ENCODE data around the gene NKD1. TPM values are rescaled to one million over a fixed set of nuclear protein-coding genes. Genes with fewer than 3 reads are reported as not detected.

Gene NKD1
- total RNA-seq, 1 donor = under 0.01 TPM

DNA sequence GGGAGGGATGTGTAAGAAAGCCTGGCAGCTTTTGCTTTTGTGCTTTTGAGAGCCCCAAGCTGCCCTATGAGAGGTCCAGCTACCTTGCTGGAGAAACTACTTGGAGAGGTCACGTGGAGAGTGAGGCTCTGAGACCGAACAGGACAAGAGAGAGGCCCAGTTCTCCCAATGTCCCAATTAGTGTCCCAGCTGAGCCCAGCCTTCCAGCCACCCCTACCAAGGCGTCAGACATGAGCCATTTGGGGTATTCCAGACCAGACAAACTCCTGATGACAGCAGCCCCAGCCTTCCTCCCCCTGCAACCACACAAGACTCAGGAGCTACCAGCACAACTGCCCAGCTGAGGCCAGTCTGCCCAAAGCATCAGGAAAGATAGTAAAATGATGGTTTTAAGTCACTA, 35.0 kb downstream of the NKD1 start:
- no peaks in the 10 kb centered on the region for H3K79me2 ChIP-seq (ENCODE audit: insufficient read depth, low read length)
- no peaks in the 10 kb centered on the region for H3K4me1 ChIP-seq (ENCODE audit: insufficient read depth, low read length)
- TF ChIP-seq, protein P1, sequence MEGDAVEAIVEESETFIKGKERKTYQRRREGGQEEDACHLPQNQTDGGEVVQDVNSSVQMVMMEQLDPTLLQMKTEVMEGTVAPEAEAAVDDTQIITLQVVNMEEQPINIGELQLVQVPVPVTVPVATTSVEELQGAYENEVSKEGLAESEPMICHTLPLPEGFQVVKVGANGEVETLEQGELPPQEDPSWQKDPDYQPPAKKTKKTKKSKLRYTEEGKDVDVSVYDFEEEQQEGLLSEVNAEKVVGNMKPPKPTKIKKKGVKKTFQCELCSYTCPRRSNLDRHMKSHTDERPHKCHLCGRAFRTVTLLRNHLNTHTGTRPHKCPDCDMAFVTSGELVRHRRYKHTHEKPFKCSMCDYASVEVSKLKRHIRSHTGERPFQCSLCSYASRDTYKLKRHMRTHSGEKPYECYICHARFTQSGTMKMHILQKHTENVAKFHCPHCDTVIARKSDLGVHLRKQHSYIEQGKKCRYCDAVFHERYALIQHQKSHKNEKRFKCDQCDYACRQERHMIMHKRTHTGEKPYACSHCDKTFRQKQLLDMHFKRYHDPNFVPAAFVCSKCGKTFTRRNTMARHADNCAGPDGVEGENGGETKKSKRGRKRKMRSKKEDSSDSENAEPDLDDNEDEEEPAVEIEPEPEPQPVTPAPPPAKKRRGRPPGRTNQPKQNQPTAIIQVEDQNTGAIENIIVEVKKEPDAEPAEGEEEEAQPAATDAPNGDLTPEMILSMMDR (IDR thresholded peaks at IDR 0.05; ENCODE audit: extremely low read depth, low read depth, low read length) = no peak
- no peak overlapping the region for H3K27ac ChIP-seq (ENCODE audit: low read depth, low read length)
- H3K27me3 ChIP-seq (ENCODE audit: insufficient read depth, low read length) = no peaks in the 10 kb centered on the region
- peak; percentile 34 for DNase-seq (ENCODE audit: insufficient read length, low spot score, missing footprints)
- no peak overlapping the region for H3K4me3 ChIP-seq (ENCODE audit: insufficient read depth, low read length)
- H4K20me1 ChIP-seq (ENCODE audit: insufficient read depth, low read length) = no peaks in the 10 kb centered on the region
- H3K4me2 ChIP-seq (ENCODE audit: insufficient read depth, low read length) = no peak overlapping the region
- no peak overlapping the region for H2AFZ ChIP-seq (ENCODE audit: low read length)
- no peaks in the 10 kb centered on the region for H3K9me3 ChIP-seq (ENCODE audit: low read depth, low read length)
- no peaks in the 10 kb centered on the region for H3K36me3 ChIP-seq (ENCODE audit: insufficient read depth, low read length)

DNA sequence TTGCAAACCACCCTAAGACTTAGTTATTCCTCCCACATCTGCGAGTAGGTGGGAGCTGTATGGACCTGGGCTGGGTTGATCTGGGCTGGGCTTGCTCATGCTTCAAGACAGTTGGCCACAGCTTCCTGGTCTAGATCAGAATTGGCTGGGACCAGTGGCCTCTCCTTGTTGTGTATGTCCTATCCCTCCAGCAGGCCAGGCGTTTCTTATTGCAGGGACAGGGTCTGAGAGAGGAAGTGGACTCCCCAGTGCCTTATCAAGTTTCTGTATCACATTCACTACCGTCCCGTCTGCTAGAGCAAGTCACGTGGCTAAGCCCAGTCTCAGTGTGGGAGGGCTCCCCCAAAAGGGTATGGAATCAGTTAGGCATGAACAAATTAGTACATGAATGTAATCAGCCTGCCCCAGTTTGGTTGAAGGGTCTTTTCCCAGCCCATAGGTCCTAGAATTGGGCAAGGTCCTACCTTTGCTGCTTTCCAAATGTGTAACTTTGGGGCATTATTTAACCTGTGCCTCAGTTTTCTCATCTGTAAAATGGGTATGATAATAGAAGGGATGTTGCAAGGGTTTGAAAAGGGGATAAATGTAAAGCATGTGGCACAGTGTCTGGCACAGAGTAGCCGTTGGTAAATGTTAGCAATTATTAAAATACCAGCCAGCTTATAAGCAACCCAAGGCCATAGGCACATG, 36.0 kb downstream of the NKD1 start:
- Histone ChIP-seq H3K79me2 (ENCODE audit: insufficient read depth, low read length) (no peaks in the 10 kb centered on the region), H3K27ac (ENCODE audit: low read depth, low read length) (no peak overlapping the region), H2AFZ (ENCODE audit: low read length) (no peak overlapping the region), H3K27me3 (ENCODE audit: insufficient read depth, low read length) (no peaks in the 10 kb centered on the region), H3K9me3 (ENCODE audit: low read depth, low read length) (no peaks in the 10 kb centered on the region), H3K36me3 (ENCODE audit: insufficient read depth, low read length) (no peaks in the 10 kb centered on the region), H3K4me3 (ENCODE audit: insufficient read depth, low read length) (no peak overlapping the region), H3K4me2 (ENCODE audit: insufficient read depth, low read length) (no peak overlapping the region), H3K4me1 (ENCODE audit: insufficient read depth, low read length) (no peaks in the 10 kb centered on the region), H4K20me1 (ENCODE audit: insufficient read depth, low read length) (no peaks in the 10 kb centered on the region)
- peak; percentile 19 for DNase-seq (ENCODE audit: insufficient read length, low spot score, missing footprints)
- TF ChIP-seq, protein P1 (IDR thresholded peaks at IDR 0.05; ENCODE audit: extremely low read depth, low read depth, low read length) = no peak

DNA sequence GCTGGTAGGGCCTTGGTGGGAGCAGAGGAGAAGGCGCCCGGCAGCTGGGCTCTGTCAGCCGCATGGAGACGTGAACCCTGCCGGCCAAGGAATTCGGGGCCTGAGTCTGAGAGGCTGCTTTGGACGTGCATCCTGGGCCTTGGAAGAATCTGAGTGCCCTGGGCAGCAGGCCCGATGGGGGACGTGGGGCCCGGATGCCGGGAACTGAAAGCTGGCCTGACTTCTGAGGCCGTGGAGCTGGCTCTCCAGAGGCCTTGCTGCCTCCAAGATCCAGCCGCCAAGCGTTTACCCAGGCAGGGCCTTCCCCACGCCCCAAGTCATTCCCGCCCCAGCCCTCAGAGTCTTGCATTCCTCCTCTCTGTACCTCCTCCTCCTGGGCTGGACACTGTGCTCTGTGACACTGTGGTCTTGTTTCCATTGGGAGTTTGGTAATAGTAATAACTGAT, 37.2 kb downstream of the NKD1 start:
- Histone ChIP-seq H3K27me3 (ENCODE audit: insufficient read depth, low read length) (no peaks in the 10 kb centered on the region), H2AFZ (ENCODE audit: low read length) (peak overlapping the region; percentile 2), H3K4me2 (ENCODE audit: insufficient read depth, low read length) (no peak overlapping the region), H4K20me1 (ENCODE audit: insufficient read depth, low read length) (no peaks in the 10 kb centered on the region), H3K4me1 (ENCODE audit: insufficient read depth, low read length) (no peaks in the 10 kb centered on the region), H3K79me2 (ENCODE audit: insufficient read depth, low read length) (no peaks in the 10 kb centered on the region), H3K4me3 (ENCODE audit: insufficient read depth, low read length) (no peak overlapping the region), H3K9me3 (ENCODE audit: low read depth, low read length) (no peaks in the 10 kb centered on the region), H3K27ac (ENCODE audit: low read depth, low read length) (no peak overlapping the region), H3K36me3 (ENCODE audit: insufficient read depth, low read length) (no peaks in the 10 kb centered on the region)
- TF ChIP-seq, protein P1 (IDR thresholded peaks at IDR 0.05; ENCODE audit: extremely low read depth, low read depth, low read length) = no peak
- peak; percentile 71 for DNase-seq (ENCODE audit: insufficient read length, low spot score, missing footprints)

DNA sequence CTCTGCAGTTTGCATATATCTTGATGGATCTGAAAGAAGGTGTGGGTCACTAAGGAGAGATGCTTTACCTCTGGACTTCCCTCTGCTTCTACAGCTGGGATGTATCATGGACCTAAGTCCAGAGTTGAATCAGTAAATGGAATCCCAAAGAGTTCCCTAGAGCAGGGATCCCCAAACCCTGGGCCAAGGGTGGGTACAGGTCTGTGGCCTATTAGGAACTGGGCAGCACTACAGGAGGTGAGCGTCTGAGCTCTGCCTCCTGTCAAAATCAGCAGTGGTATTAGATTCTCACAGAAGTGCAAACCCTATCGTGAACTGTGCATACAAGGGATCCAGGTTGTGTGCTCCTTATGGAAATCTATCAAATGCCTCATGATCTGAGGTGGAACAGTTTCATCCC, 39.3 kb downstream of the NKD1 start:
- H4K20me1 ChIP-seq (ENCODE audit: insufficient read depth, low read length) = no peaks in the 10 kb centered on the region
- H3K4me3 ChIP-seq (ENCODE audit: insufficient read depth, low read length) = no peak overlapping the region
- H2AFZ ChIP-seq (ENCODE audit: low read length) = no peak overlapping the region
- no peaks in the 10 kb centered on the region for H3K79me2 ChIP-seq (ENCODE audit: insufficient read depth, low read length)
- H3K9me3 ChIP-seq (ENCODE audit: low read depth, low read length) = no peaks in the 10 kb centered on the region
- TF ChIP-seq, protein P1 (IDR thresholded peaks at IDR 0.05; ENCODE audit: extremely low read depth, low read depth, low read length) = no peak
- H3K27me3 ChIP-seq (ENCODE audit: insufficient read depth, low read length) = no peaks in the 10 kb centered on the region
- H3K27ac ChIP-seq (ENCODE audit: low read depth, low read length) = no peak overlapping the region
- no peaks in the 10 kb centered on the region for H3K4me1 ChIP-seq (ENCODE audit: insufficient read depth, low read length)
- no peaks in the 10 kb centered on the region for H3K36me3 ChIP-seq (ENCODE audit: insufficient read depth, low read length)
- DNase-seq (ENCODE audit: insufficient read length, low spot score, missing footprints) = peak; percentile 14
- H3K4me2 ChIP-seq (ENCODE audit: insufficient read depth, low read length) = no peak overlapping the region
